Choroid plexus epithelial cell (primary cell): Measurements from ENCODE around the gene CRYBG2.

Source experiments
- DNase-seq: peaks from one replicate; pipeline ENCODE4 v3.0.0-alpha.2; 2010; ENCODE audit warnings: low read depth
- H3K4me3 ChIP-seq: 2 replicates; pipeline ENCODE4 v1.5.1; 2011; ENCODE audit warnings: low read depth, mild to moderate bottlenecking, control low read depth, low read length, moderate library complexity
- CTCF ChIP-seq: conservative IDR thresholded peaks from 2 replicates; pipeline ENCODE4 v1.5.1; 2011; ENCODE audit warnings: low read depth, mild to moderate bottlenecking, control low read depth, inconsistent platforms, low read length, moderate library complexity

The CRYBG2 gene

GRCh38 chr1:26327956-26328362 is 26.0 kb downstream of the CRYBG2 start:
- DNase-seq = no peak
- no peak overlapping the region for H3K4me3 ChIP-seq
- no peak for TF ChIP-seq CTCF

GRCh38 chr1:26324550-26324949 is 29.4 kb downstream of the CRYBG2 start:
- no peak for TF ChIP-seq CTCF
- H3K4me3 ChIP-seq = no peak overlapping the region
- no peak for DNase-seq

GRCh38 chr1:26323382-26323781 is 30.5 kb downstream of the CRYBG2 start:
- DNase-seq = no peak
- H3K4me3 ChIP-seq = no peak overlapping the region
- TF ChIP-seq CTCF = no peak

GRCh38 chr1:26322042-26322331 is 31.9 kb downstream of the CRYBG2 start:
- no peak for TF ChIP-seq CTCF
- DNase-seq = no peak
- no peak overlapping the region for H3K4me3 ChIP-seq

GRCh38 chr1:26321315-26322041 is 32.5 kb downstream of the CRYBG2 start:
- TF ChIP-seq CTCF = peak; percentile 93
- DNase-seq = peak; percentile 88
- no peak overlapping the region for H3K4me3 ChIP-seq

GRCh38 chr1:26320896-26321295 is 33.0 kb downstream of the CRYBG2 start:
- DNase-seq = no peak
- TF ChIP-seq CTCF = no peak
- H3K4me3 ChIP-seq = no peak overlapping the region

GRCh38 chr1:26318338-26319064 is 35.4 kb downstream of the CRYBG2 start:
- H3K4me3 ChIP-seq = no peak overlapping the region
- DNase-seq = no peak
- TF ChIP-seq CTCF = no peak
